Mesenchymal stem cell (in vitro differentiated cells and primary cell): ENCODE measurements around the gene YEATS2.

Experiments
- DNase-seq: peaks from one replicate; pipeline ENCODE4 v3.0.0-alpha.2; 2013
- H2AFZ ChIP-seq: one replicate; pipeline ENCODE4 v1.6.1; 2013; ENCODE audit warnings: low read depth, mild to moderate bottlenecking, control low read depth, inconsistent platforms, low read length, moderate library complexity
- H2AK5ac ChIP-seq: 2 replicates; pipeline ENCODE4 v1.6.1; 2013; ENCODE audit warnings: low read length, moderate library complexity, mild to moderate bottlenecking, inconsistent platforms; ENCODE audit not compliant: severe bottlenecking
- H2BK120ac ChIP-seq: one replicate; pipeline ENCODE4 v1.6.1; 2013; ENCODE audit warnings: low read depth, mild to moderate bottlenecking, inconsistent platforms, low read length, moderate library complexity
- H2BK12ac ChIP-seq, 2 experiments: one replicate each; pipeline ENCODE4 v1.6.1; 2013; ENCODE audit warnings: inconsistent platforms in 2 of 2, low read length in 2 of 2, mild to moderate bottlenecking in 2 of 2, moderate library complexity in 2 of 2, control low read depth in 1 of 2
- H2BK15ac ChIP-seq: one replicate; pipeline ENCODE4 v1.6.1; 2013; ENCODE audit warnings: mild to moderate bottlenecking, low read depth, inconsistent platforms; ENCODE audit not compliant: poor library complexity, severe bottlenecking
- H2BK5ac ChIP-seq: 2 replicates; pipeline ENCODE4 v1.6.1; 2013; ENCODE audit warnings: low read depth, mild to moderate bottlenecking, low read length, control low read depth, inconsistent platforms; ENCODE audit not compliant: poor library complexity, severe bottlenecking
- H3K14ac ChIP-seq, 2 experiments: one replicate each; pipeline ENCODE4 v1.6.1; 2013; ENCODE audit warnings: inconsistent platforms in 2 of 2, low read length in 2 of 2, control low read depth in 1 of 2, mild to moderate bottlenecking in 1 of 2, moderate library complexity in 1 of 2
- H3K18ac ChIP-seq, 2 experiments: one replicate each; pipeline ENCODE4 v1.6.1; 2013; ENCODE audit warnings: inconsistent platforms in 2 of 2, low read length in 2 of 2, control low read depth in 1 of 2, low read depth in 1 of 2, mild to moderate bottlenecking in 1 of 2
- H3K23ac ChIP-seq, 2 experiments: one replicate each; pipeline ENCODE4 v1.6.1; 2013; ENCODE audit warnings: inconsistent platforms in 2 of 2, low read length in 2 of 2, mild to moderate bottlenecking in 2 of 2, moderate library complexity in 2 of 2, control low read depth in 1 of 2
- H3K27ac ChIP-seq: 2 replicates; pipeline ENCODE4 v1.5.1; 2013; ENCODE audit warnings: mild to moderate bottlenecking, moderate library complexity, low read length, control low read depth, inconsistent platforms; ENCODE audit not compliant: poor library complexity, severe bottlenecking
- H3K27me3 ChIP-seq, 2 experiments: 2 replicates each; pipeline versions ENCODE4 v1.6.1 to v1.7.0; 2013; ENCODE audit warnings: low read length in 2 of 2, mild to moderate bottlenecking in 2 of 2, moderate library complexity in 2 of 2, control low read depth in 1 of 2, inconsistent platforms in 1 of 2; ENCODE audit not compliant: control insufficient read depth in 1 of 2, insufficient read depth in 1 of 2
- H3K36me3 ChIP-seq, 2 experiments: 2 replicates each; pipeline versions ENCODE4 v1.6.1 to v1.7.0; 2013; ENCODE audit warnings: low read length in 2 of 2, control low read depth in 1 of 2, inconsistent platforms in 1 of 2, low read depth in 1 of 2, mild to moderate bottlenecking in 1 of 2; ENCODE audit not compliant: insufficient read depth in 2 of 2, control insufficient read depth in 1 of 2
- H3K4ac ChIP-seq, 2 experiments: one replicate each; pipeline ENCODE4 v1.6.1; 2013; ENCODE audit warnings: inconsistent platforms in 2 of 2, low read length in 2 of 2, mild to moderate bottlenecking in 2 of 2, moderate library complexity in 2 of 2, control low read depth in 1 of 2, low read depth in 1 of 2
- H3K4me1 ChIP-seq: 2 replicates; pipeline ENCODE4 v1.6.1; 2013; ENCODE audit warnings: low read depth, low read length, control low read depth; ENCODE audit not compliant: control insufficient read depth, insufficient read depth
- H3K4me2 ChIP-seq: 2 replicates; pipeline ENCODE4 v1.6.1; 2013; ENCODE audit warnings: low read length, mild to moderate bottlenecking, inconsistent platforms; ENCODE audit not compliant: poor library complexity, severe bottlenecking
- H3K4me3 ChIP-seq, 2 experiments: 2 replicates each; pipeline versions ENCODE4 v1.5.1 to v1.7.0; 2013; ENCODE audit warnings: low read length in 2 of 2, mild to moderate bottlenecking in 2 of 2, control low read depth in 1 of 2, low read depth in 1 of 2; ENCODE audit not compliant: insufficient read depth in 1 of 2
- H3K79me1 ChIP-seq: replicated peaks from 2 replicates; pipeline ENCODE4 v1.6.1; 2013; ENCODE audit warnings: mild to moderate bottlenecking, control low read depth, low read length, inconsistent platforms; ENCODE audit not compliant: poor library complexity, severe bottlenecking
- H3K9ac ChIP-seq: 2 replicates; pipeline ENCODE4 v1.7.0; 2013; ENCODE audit warnings: mild to moderate bottlenecking, low read length, moderate library complexity
- H3K9me3 ChIP-seq: 2 replicates; pipeline ENCODE4 v1.7.0; 2013; ENCODE audit warnings: mild to moderate bottlenecking, low read length; ENCODE audit not compliant: control insufficient read depth
- H4K8ac ChIP-seq: one replicate; pipeline ENCODE4 v1.6.1; 2013; ENCODE audit warnings: inconsistent platforms, mild to moderate bottlenecking, low read length, moderate library complexity
- H4K91ac ChIP-seq: one replicate; pipeline ENCODE4 v1.6.1; 2013; ENCODE audit warnings: mild to moderate bottlenecking, low read length, inconsistent platforms
- WGBS: methylation state at CpG from one replicate; pipeline ENCODE4 v1.1.7; 2013; ENCODE audit warnings: mixed read lengths; 5-methylcytosine and 5-hydroxymethylcytosine counted together

Gene YEATS2

GRCh38 chr3:183695569-183696364 lies 1.8 kb upstream of the YEATS2 start:
- no peaks in the 10 kb centered on the region for H3K27me3 ChIP-seq
- no peak for DNase-seq
- no peak overlapping the region for H2BK120ac ChIP-seq
- no peak overlapping the region for H3K4ac ChIP-seq
- H2BK12ac ChIP-seq: no peak overlapping the region
- no peaks in the 10 kb centered on the region for H3K4me1 ChIP-seq
- no peak overlapping the region for H2AFZ ChIP-seq
- H3K27ac ChIP-seq: no peak overlapping the region
- H3K9me3 ChIP-seq: no peaks in the 10 kb centered on the region
- no peak overlapping the region for H3K23ac ChIP-seq
- no peak overlapping the region for H3K9ac ChIP-seq
- no peak overlapping the region for H2AK5ac ChIP-seq
- H3K79me1 ChIP-seq: peaks cover 1% of the 10 kb centered on the region
- H3K36me3 ChIP-seq: no peaks in the 10 kb centered on the region
- no peak overlapping the region for H4K91ac ChIP-seq
- H2BK5ac ChIP-seq: no peak overlapping the region
- WGBS: 94% methylated on average over 7 of the region's 7 CpGs
- no peak overlapping the region for H3K4me2 ChIP-seq
- no peak overlapping the region for H3K4me3 ChIP-seq
- no peak overlapping the region for H4K8ac ChIP-seq
- no peak overlapping the region for H3K14ac ChIP-seq
- no peak overlapping the region for H2BK15ac ChIP-seq
- no peak overlapping the region for H3K18ac ChIP-seq

GRCh38 chr3:183697123-183697609 lies 431 bp upstream of the YEATS2 start:
- Histone ChIP-seq H3K4me2 (peak overlapping the region; percentile 61), H3K4me3 (peak overlapping the region; percentile 95 to 98), H3K4ac (peak overlapping the region in 1 of 2 experiments; percentile 66), H3K27ac (peak overlapping the region; percentile 34), H3K27me3 (no peaks in the 10 kb centered on the region), H2BK12ac (peak overlapping the region; percentile 19 to 34), H2AK5ac (peak overlapping the region; percentile 87), H3K9me3 (no peaks in the 10 kb centered on the region), H3K18ac (peak overlapping the region; percentile 49 to 59), H3K4me1 (peaks cover 4% of the 10 kb centered on the region), H3K23ac (no peak overlapping the region), H3K36me3 (peaks cover 0 to 8% of the 10 kb centered on the region in 2 experiments), H2BK5ac (no peak overlapping the region), H2BK15ac (no peak overlapping the region), H4K8ac (peak overlapping the region; percentile 84), H2BK120ac (no peak overlapping the region), H2AFZ (peak overlapping the region; percentile 48), H3K9ac (peak overlapping the region; percentile 96), H3K79me1 (peaks cover 1% of the 10 kb centered on the region), H3K14ac (no peak overlapping the region), H4K91ac (no peak overlapping the region)
- DNase-seq: no peak
- WGBS: 46% methylated on average over 4 of the region's 4 CpGs

- H3K18ac ChIP-seq: peak overlapping the region; percentile 90 to 94
- peak overlapping the region; percentile 75 for H2BK120ac ChIP-seq
- peaks cover 4% of the 10 kb centered on the region for H3K4me1 ChIP-seq
- H2BK5ac ChIP-seq: no peak overlapping the region
- peak overlapping the region in 1 of 2 experiments; percentile 53 for H3K14ac ChIP-seq
- H2BK15ac ChIP-seq: peak overlapping the region; percentile 77
- no peak overlapping the region for H2BK12ac ChIP-seq
- H3K4me3 ChIP-seq: peak overlapping the region; percentile 95 to 98
- peak; percentile 63 for DNase-seq
- no peaks in the 10 kb centered on the region for H3K27me3 ChIP-seq
- H4K91ac ChIP-seq: peak overlapping the region; percentile 89
- peaks cover 1% of the 10 kb centered on the region for H3K79me1 ChIP-seq
- peak overlapping the region; percentile 73 for H3K27ac ChIP-seq
- peak overlapping the region; percentile 98 for H2AFZ ChIP-seq
- peak overlapping the region; percentile 96 for H3K9ac ChIP-seq
- peaks cover 0 to 11% of the 10 kb centered on the region in 2 experiments for H3K36me3 ChIP-seq
- peak overlapping the region in 1 of 2 experiments; percentile 93 for H3K4ac ChIP-seq
- H3K9me3 ChIP-seq: no peaks in the 10 kb centered on the region
- peak overlapping the region; percentile 84 for H4K8ac ChIP-seq
- H3K4me2 ChIP-seq: peak overlapping the region; percentile 74
- peak overlapping the region; percentile 19 for H2AK5ac ChIP-seq
- 2% methylated on average over 12 of the region's 13 CpGs for WGBS
- H3K23ac ChIP-seq: peak overlapping the region in 1 of 2 experiments; percentile 97
These were observed 738 bp downstream of the YEATS2 start for GRCh38 chr3:183698318-183698751.

GRCh38 chr3:183698756-183699155 lies 1.2 kb downstream of the YEATS2 start:
- Histone ChIP-seq H3K14ac (no peak overlapping the region), H3K18ac (no peak overlapping the region), H2BK12ac (no peak overlapping the region), H3K4me3 (peak overlapping the region in 1 of 2 experiments; percentile 98), H2AFZ (no peak overlapping the region), H2BK5ac (no peak overlapping the region), H3K9me3 (no peaks in the 10 kb centered on the region), H3K36me3 (peaks cover 0 to 11% of the 10 kb centered on the region in 2 experiments), H3K9ac (peak overlapping the region; percentile 96), H2BK120ac (no peak overlapping the region), H3K23ac (no peak overlapping the region), H2BK15ac (no peak overlapping the region), H2AK5ac (no peak overlapping the region), H3K4me1 (peaks cover 4% of the 10 kb centered on the region), H4K91ac (no peak overlapping the region), H3K4ac (no peak overlapping the region), H3K4me2 (peak overlapping the region; percentile 89), H4K8ac (no peak overlapping the region), H3K79me1 (peaks cover 1% of the 10 kb centered on the region), H3K27me3 (no peaks in the 10 kb centered on the region), H3K27ac (peak overlapping the region; percentile 73)
- DNase-seq: peak; percentile 38
- under 1% methylated on average over 7 of the region's 9 CpGs for WGBS
